ENCODE measurements around the gene IL10. TPM values are rescaled to one million over a fixed set of nuclear protein-coding genes. Genes with fewer than 3 reads are reported as not detected.
"Not testable (repeated sequence)": the region's sequence is repeated elsewhere in the genome, so short reads cannot be mapped to it uniquely, and the experiment has no call there.

IL10 gene
- total RNA-seq, 1 donor from 2014 or later: 1.4 TPM

DNA sequence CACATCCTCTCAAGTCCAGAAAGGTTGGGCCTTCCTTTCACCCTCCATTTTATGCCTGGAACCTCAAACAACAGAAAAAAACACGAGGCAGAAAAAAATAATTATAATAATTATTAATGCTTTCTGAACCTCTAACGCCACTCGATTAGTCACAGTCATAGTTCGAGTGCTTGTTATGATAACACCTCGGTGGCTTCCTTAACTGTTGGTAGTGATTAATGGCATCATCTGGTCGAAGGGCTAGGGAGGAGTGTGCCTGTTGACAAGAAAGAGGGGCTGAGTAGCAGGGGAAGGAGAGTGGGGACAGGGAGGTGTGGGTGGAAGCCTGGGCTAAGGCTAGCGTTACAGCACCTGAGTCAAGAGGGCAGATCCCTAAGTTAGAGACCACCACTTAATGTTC lies 21.3 kb upstream of the IL10 start:
- DNase-seq: no peak

GRCh38 chr1:206792939-206793607 lies 20.8 kb upstream of the IL10 start:
- no peak for DNase-seq

GRCh38 chr1:206790502-206791250 lies 18.4 kb upstream of the IL10 start:
- DNase-seq: no peak

DNA sequence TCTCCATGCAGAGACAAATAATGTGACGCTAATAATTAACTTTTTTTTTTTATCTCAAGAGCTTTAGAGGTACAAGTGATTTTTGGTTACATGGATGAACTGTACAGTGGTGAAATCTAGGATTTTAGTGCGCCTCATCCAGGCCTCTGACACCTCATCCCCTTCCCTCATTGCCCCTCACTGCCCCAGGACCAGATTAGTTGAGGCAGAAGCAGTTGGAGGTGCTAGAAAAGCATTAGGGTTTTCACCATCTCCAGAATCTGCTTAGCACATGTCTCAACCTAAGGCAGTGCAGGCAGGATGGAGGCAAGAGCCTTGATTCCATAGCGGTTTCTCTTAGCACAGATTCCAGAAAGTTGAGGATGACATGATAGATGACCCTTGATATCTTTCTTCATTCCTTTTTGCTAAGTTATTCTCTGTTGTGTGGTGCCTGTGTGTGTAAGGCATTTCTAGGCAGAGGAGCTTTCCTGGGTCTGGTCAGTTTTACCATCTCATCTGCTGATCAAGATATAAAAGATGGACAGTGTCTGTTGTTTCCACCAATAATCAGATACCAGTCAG lies 16.3 kb upstream of the IL10 start:
- DNase-seq: no peak

DNA sequence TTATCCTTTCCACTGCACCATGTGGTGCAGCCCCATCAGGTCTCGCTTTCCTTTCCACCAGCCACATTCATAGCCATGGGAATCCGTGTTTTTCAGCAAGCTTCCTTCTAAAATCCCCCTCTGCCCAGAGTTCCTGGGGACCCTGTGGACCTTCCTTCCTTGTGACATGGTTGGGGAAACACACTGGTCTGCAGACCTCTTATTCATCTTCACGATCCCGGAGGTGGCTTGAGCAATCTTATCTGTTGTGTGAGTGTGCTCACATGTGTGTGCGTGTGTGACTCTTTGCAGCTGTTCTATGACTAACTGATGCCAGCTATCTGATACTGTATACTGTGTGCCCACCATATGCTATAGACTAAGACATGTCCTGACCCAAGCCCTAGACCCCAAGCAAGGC lies 15.6 kb upstream of the IL10 start:
- no peak for DNase-seq

GRCh38 chr1:206786212-206786886 lies 14.1 kb upstream of the IL10 start:
- DNase-seq: no peak

DNA sequence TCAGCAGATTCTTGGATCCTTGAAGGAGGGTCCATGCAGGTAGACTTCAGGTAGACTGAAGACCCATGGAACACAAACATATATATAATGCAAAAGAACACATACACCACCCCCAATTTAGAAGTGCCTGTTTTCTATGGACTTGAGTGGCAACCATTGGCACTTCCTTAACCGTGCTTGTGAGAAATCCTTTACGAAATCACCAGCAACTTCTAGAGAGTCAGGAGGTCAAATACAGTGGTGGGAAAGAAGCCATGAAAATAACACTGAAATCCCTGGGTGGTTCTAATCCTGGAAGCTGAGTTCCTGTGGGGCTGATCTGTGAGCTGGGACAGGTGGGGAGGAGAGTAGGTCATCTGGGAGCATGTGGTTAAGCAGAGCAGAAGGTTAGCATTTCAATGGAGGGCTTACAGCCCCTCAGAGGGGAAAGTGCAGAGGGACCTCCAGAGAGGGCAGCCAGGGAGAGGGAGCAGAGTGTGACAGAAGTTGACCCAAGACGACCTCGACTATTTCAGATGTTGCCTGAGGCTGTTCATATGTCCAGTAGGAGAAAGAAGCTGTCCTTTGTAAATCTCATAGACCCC lies 13.0 kb upstream of the IL10 start:
- no peak for DNase-seq

DNA sequence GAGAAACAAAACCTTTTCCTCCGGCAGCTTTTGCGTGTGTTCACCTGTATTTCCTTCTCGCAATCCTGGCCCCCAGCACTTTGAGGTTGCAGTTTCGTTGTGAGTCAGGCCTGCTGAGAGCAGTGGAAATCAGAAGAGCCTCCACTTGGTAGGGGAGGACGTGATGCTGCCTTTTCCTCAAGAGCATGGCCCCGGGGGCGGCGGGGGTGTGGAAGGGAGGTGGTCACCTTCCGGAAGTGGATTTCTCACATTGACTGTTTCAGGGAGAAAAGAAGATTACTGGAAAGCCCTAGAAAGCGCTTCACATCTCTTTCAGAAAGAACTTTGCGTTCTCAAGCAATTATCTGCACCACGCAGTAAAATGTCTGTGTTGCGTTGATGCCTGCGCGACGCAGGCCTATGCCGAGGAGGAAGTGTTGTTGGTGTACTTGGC lies 12.2 kb upstream of the IL10 start:
- DNase-seq: no peak

DNA sequence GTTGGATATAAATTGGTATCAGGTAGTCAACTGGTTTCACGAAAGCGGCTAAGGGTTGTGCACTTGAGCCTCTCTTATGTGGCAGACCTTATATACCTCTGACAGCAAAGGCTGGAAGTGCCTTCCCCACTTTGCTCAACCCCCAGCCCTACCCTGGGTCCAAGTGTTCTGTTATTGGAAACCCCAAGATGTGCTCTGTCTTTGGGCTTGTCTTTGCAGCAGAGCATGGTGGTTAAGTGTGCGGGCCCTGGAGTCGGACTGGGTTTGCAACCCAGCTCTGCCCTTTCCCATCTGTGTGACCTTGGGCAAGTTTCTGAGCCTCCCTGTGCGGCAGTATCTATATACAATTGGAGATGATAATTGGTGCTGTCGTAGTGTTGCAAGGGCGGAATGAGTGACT lies 11.2 kb upstream of the IL10 start:
- DNase-seq: no peak

DNA sequence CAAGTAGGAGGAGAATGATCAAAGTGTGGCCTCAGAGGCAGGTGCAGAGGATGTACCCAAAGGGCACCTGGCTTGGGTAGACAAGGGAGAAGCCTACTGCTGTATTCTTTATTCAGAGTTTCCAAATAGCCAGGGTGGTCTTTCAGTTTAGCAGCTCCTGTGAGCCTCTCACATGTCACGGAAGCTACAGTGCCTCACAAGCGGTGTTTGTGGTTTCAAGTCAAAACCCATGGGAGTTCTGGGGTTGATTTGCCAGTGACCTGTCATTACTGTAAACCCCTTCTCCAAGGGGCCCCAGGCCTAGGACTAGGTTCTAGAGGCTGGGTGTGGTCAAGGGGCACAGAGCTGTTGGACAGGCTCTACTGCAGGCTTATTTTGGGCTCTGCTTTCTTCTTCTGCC lies 10.2 kb upstream of the IL10 start:
- DNase-seq: no peak

GRCh38 chr1:206779638-206780037 lies 7.3 kb upstream of the IL10 start:
- no peak for DNase-seq

- not testable (repeated sequence) for DNase-seq
These were observed 6.6 kb upstream of the IL10 start for GRCh38 chr1:206778911-206779310.

- no peak for DNase-seq
These were observed 5.7 kb upstream of the IL10 start for GRCh38 chr1:206778031-206778430.

GRCh38 chr1:206776229-206776628 lies 3.9 kb upstream of the IL10 start:
- DNase-seq: no peak

DNA sequence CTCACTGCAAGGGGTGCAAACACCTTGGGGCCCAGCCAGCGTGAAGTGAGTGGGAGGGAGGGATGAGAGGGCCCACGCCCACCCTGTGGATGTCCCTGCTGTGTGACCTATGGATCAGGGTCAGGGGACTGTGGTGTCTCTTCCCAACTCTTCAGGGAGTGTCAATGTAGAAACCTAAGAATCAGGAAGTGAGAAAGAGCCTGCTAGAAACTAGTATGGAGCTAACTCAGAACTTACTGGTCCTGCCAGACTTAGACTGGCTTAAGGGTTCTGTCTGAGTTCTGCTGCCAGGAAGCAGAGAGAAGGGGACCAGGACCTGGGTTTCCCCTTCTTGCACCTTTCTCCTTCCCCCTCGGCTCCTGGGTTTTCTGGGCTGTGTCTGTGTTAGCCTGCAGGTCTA lies 1.8 kb upstream of the IL10 start:
- no peak for DNase-seq

- DNase-seq: no peak
These were observed 979 bp downstream of the IL10 start for GRCh38 chr1:206771338-206771692.

DNA sequence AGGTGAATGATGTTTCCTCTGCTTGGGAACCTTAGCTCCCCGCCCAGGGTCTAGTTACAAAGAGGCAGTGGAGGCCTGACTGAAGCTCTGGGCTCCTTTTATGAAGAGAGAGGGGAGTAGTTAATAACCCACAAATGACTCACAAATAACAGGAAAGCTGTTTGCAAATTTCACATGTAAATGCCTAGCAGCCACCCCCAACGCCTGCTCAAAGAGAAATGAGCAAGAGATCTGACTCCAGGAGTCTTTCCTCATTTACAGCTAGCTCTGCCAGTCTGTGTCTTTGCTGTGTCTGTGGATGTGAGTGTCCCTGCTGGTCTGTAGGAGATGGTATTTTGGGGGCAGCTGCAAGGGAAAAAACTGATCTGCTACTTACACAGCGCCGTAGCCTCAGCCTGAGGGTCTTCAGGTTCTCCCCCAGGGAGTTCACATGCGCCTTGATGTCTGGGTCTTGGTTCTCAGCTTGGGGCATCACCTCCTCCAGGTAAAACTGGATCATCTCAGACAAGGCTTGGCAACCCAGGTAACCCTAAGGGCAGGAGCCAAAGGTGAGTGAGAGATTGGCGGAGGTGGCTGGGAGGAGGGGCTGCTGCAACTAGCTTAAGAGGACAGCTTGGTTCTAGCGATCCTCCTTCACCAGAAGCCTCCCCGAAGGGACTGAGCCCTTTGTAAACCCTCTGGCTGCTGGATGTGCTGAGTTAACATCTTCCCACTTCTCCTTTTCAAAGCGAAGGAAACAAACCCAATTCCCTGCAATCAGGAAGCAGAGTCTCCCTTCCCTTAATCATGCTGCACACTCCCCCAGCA lies 1.6 kb downstream of the IL10 start, which contains the start of gene IL19:
Gene IL19 (plus strand): TSS at position 243 of the 807 bp plus-strand sequence. CDS start 65,890 bp downstream, outside the sequence.
- DNase-seq: no peak

- DNase-seq: no peak
These were observed 3.0 kb downstream of the IL10 start for GRCh38 chr1:206769304-206769731.

- DNase-seq: no peak
These were observed 3.6 kb downstream of the IL10 start for GRCh38 chr1:206768472-206769303.

DNA sequence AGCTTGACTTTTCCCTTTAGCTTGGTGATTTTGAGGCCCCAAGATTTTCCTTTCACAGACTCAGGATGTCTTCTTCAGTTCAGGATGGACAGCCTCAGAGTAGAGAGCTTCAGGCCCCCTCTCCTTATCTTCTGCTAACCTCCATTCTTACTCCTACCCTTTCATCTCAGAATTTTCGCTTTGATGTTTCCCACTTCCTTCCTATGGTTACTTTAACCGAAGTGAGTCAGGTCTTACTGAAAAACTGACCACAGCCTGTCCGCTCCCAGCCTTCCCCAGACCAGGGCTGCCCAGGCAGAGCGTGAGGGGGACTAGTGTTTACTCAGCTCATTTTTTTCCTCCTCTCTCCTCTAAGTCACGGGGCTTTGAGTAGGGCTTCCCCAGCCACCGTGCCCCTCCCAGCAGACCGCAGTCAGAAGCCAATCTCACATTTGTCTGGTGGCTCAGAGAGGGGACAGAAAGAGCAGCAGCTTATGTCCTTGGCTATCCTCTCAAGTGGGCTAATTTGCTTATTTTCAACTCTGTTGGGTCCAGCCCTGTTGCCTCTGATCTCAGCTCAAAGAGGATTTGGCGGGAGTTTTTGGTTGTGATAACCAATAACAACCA lies 5.9 kb downstream of the IL10 start:
- DNase-seq: peak; percentile 10
